GM19099 (cell line): ENCODE results near the gene EIF2D.
A peak's percentile ranks its signal among the peaks of the same experiment; 100 is the strongest.

Experiments used
- POLR2A ChIP-seq: IDR thresholded peaks from 3 replicates; pipeline ENCODE4 v1.6.1; 2011; ENCODE audit warnings: low read depth; ENCODE audit not compliant: insufficient read length; ENCODE audit errors: extremely low read depth

EIF2D gene

GRCh38 chr1:206582971-206583706, 29.1 kb downstream of the EIF2D start:
- no peak for TF ChIP-seq POLR2A

DNA sequence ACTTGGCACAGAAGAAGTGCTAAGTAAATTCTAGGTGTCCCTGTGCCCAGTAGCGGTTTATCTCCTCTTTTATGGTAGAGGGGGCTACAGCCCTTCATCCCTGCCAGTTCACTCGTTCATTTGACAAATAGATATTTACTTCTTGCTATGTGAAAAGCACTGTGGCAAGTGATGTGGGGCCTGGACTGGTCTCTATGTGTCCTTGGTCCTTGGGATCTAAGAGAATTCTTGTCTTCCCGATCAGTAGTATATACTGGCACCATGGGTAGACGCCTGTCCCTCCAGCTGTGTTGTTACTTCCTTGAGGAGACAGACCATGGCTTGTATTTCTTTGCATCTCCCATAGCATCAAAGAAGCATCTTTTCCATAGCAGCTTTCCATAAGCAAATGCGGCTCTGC, 29.7 kb downstream of the EIF2D start:
- no peak for TF ChIP-seq POLR2A

GRCh38 chr1:206581571-206581981, 30.7 kb downstream of the EIF2D start:
- TF ChIP-seq POLR2A, result no peak

DNA sequence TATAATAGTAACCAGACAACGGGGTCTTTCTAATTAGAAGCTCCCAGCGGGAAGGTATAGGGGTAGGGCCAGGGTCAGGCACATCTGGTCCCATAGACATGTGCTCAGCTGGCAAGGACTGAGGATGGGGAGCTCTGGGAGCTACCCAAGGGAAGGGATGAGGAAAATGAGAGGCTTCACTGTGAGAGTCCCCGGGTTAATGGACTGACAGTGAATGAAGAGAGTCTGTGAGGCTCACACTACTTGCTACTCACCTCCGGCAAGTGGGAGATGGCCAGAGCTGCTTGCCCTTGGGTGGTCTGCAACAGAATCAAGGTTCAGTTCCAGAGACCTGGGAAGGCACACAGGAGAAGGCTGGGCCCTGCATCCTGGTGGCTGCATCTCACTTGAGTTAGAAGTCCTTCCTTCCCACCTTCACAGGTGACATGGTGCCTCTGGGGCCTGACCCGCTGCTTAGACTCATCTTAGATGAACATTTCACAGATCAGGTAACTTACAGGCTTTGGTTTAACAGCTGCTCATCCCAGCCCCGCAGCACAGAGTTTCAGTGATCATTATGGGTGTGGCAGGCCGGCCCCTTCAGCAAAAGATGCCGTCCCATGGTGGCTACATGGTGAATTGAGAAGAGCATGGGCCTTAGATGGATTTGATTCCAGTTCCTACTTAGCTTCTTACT, 31.7 kb downstream of the EIF2D start:
- no peak for TF ChIP-seq POLR2A

DNA sequence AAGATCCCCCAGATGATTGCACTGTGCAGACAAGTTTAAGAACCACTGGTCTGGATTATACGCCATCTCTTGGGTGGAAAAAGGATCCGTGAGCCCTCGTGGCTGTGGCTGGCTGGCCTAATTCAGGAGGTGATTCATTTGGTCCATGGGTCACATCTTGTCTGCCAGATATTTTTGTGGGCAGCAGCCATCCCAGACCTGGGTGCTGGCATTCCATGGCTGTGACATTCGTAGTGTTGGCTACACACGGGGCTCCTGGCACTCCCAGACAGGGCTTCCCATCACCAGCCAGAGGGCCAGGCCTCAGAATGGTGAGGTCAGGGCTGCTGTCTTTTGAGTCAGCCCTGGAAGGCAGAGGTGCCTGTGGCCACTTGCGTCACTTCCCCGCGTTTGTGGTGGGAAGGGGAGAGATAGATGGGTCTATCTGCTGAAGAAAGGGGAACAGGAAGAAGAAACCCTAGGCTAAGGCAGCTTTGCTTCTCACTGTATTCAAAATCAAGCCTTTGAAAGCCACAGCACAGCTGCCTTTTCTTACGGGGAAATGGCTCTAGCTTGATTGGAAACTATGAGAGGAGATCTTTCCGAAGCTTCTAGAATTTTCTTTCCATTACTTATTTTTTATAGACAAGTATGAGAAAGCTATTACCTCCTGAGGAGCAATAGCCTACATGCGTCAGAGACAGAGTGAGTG, 32.4 kb downstream of the EIF2D start:
- TF ChIP-seq POLR2A, result peak; percentile 51

DNA sequence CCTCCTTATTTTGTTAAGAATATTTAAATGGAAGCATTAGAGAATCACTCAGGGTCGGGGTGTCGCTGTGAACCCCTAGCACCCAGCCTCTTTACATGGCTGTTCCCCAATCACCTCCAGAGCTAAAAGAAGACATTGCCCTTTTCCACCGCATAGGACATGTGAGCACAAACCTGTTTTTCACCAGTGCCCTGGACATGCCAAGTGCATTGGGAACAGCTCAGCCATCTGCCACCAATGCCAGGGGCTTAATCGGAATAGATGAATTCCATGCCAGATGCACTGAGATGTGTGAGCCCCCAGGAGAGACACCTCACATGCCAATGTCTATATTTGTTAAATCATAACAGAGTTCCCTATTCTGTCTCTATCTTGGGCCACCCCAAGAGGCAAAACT, 33.3 kb downstream of the EIF2D start:
- no peak for TF ChIP-seq POLR2A

GRCh38 chr1:206578068-206578977, 33.9 kb downstream of the EIF2D start:
- TF ChIP-seq POLR2A, result no peak

DNA sequence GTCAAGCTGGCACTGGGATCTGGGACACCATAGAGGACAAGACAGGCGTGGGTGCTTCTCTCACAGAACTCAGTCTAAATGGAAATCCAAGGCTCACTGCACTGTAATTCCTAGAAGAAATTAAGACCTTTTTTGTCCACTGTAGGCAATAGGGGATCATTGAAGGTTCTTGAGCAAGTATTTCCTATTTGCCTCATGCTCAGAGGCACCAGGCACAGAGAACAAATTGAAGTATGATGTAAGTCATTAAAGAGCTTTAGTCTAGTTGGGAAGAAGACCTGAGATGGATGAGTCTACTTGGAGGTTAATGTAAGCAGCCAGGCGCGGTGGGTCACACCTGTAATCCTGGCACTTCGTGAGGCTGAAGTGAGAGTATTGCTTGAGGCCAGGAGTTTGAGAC, 34.6 kb downstream of the EIF2D start:
- no peak for TF ChIP-seq POLR2A

GRCh38 chr1:206575894-206576737, 36.1 kb downstream of the EIF2D start:
- TF ChIP-seq POLR2A, result no peak

GRCh38 chr1:206575165-206575893, 36.9 kb downstream of the EIF2D start:
- no peak for TF ChIP-seq POLR2A

- no peak for TF ChIP-seq POLR2A
These were observed 38.5 kb downstream of the EIF2D start for GRCh38 chr1:206573762-206574161.

GRCh38 chr1:206573319-206573718, 38.9 kb downstream of the EIF2D start:
- no peak for TF ChIP-seq POLR2A

DNA sequence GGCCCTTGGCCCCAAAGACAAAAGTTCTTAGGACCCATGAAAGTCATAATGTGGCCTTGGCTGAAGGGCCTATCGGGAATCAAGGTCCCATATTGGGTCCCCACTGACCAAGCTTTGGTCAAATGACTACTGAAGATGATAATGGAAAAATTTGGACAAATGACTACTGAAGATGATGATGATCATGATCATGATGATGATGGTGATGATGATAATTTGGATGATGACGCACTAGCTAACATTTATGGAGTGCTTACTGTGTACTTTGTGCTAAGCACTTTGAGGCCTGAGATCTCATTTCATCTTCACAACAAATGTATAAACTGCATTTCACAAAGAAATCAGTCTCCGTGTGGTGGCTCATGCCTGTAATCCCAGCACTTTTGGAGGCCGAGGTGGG, 39.4 kb downstream of the EIF2D start:
- no peak for TF ChIP-seq POLR2A
